Stomach smooth muscle (tissue), 2 donors: ENCODE results near the gene ZFYVE9.

Experiments used
- H3K27ac ChIP-seq: one replicate; pipeline ENCODE4 v1.7.0; 2013; ENCODE audit warnings: mild to moderate bottlenecking, low read length, inconsistent platforms
- H3K27me3 ChIP-seq, 2 donors: one replicate each; pipeline ENCODE4 v1.7.0; 2013; ENCODE audit warnings: low read length in 2 of 2; ENCODE audit not compliant: insufficient read depth in 2 of 2, control insufficient read depth in 1 of 2
- H3K36me3 ChIP-seq, 2 donors: one replicate each; pipeline ENCODE4 v1.7.0; 2013; ENCODE audit warnings: low read length in 2 of 2; ENCODE audit not compliant: control insufficient read depth in 2 of 2, insufficient read depth in 2 of 2
- H3K4me1 ChIP-seq: one replicate; pipeline ENCODE4 v1.7.0; 2013; ENCODE audit warnings: low read length; ENCODE audit not compliant: control insufficient read depth, insufficient read depth
- H3K4me3 ChIP-seq, 2 donors: one replicate each; pipeline ENCODE4 v1.7.0; 2013; ENCODE audit warnings: low read length in 2 of 2
- H3K9ac ChIP-seq, 2 donors: one replicate each; pipeline ENCODE4 v1.7.0; 2013; ENCODE audit warnings: low read length in 2 of 2, mild to moderate bottlenecking in 1 of 2
- H3K9me3 ChIP-seq, 2 donors: one replicate each; pipeline ENCODE4 v1.7.0; 2013; ENCODE audit warnings: low read length in 2 of 2; ENCODE audit not compliant: control insufficient read depth in 2 of 2
- donor health status: healthy.
- donor health status: Pancreatic carcinoma.

Gene ZFYVE9

DNA sequence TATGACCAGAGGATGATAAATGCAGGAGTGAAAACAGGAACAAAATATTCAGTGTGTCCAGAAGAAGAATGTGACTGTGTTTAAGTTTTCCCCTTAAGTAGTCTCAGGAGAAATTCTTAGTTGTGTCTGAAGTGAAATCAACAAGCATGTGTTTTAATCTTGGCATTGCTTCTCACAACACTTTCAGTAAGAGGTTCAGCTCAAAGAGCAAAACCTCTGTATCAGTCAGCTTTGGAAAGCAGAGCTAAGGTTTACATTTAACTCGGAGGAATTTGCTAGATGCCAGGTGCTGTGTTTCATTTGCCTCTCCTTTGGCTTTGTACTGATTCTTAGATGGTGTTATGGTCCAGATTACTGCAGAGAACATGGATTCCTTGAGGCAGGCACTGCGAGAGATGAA lies 195.6 kb downstream of the ZFYVE9 start:
- Histone ChIP-seq H3K4me3 (no peak overlapping the region), H3K36me3 (peaks cover 4 to 8% of the 10 kb centered on the region in 2 donors), H3K27ac (no peak overlapping the region), H3K9ac (no peak overlapping the region), H3K4me1 (no peaks in the 10 kb centered on the region), H3K27me3 (no peaks in the 10 kb centered on the region), H3K9me3 (no peaks in the 10 kb centered on the region)

DNA sequence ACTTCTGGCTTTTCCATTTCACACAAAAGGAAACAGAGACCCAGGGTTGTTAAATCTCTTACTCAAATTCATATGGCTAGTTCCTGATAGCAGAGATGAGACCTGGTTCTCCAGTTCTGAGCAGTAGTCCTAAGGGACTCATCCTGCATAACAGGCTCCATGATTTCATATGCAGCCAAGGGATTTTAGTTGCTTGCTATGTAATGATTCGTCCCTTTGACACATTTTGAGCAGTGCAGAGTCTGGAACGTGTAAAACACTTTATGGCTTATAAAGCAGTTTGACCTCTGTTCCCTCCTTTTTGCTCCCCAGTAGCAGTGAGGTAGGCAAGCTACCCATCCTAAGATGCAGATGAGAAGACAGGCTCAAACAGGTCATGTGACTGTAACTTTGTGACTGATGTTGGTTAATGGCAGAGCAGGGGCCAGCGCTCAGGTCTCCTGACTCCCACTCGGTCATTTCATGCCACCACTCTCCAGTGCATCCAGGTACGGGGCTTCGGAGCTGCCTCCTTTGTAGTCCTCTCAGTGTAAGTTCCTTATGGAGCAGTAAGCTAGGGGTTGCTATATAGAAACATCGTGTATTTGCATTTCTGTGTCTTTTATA lies 199.9 kb downstream of the ZFYVE9 start:
- H3K4me3 ChIP-seq = no peak overlapping the region
- peaks cover 6 to 17% of the 10 kb centered on the region in 2 donors for H3K36me3 ChIP-seq
- H3K27me3 ChIP-seq = no peaks in the 10 kb centered on the region
- H3K4me1 ChIP-seq = no peaks in the 10 kb centered on the region
- H3K9me3 ChIP-seq = no peaks in the 10 kb centered on the region
- H3K9ac ChIP-seq = no peak overlapping the region
- no peak overlapping the region for H3K27ac ChIP-seq

DNA sequence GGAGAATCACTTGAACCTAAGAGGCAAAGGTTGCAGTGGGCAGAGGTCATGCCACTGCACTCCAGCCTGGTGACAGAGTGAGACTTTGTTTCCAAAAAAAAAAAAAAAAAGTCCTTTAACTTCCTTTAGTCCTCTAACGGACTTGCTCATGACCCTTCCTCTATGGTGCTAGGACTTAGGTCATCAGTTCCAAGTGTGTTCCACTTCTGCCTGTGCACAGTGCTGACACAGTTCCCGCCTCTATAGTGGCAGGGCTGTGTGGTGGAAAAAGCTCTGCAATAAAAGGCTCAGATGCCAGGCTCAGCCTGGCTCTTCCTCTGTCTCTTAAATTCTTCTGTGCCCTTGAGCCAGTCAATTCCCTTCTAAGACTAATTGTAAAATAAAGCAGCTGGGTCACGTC lies 202.1 kb downstream of the ZFYVE9 start:
- Histone ChIP-seq H3K36me3 (peaks cover 9 to 15% of the 10 kb centered on the region in 2 donors), H3K4me1 (no peaks in the 10 kb centered on the region), H3K27ac (no peak overlapping the region), H3K9ac (no peak overlapping the region), H3K4me3 (no peak overlapping the region), H3K9me3 (no peaks in the 10 kb centered on the region), H3K27me3 (no peaks in the 10 kb centered on the region)

GRCh38 chr1:52345252-52345651 lies 203.4 kb downstream of the ZFYVE9 start:
- no peak overlapping the region for H3K4me3 ChIP-seq
- no peak overlapping the region for H3K9ac ChIP-seq
- H3K4me1 ChIP-seq = no peaks in the 10 kb centered on the region
- H3K27me3 ChIP-seq = no peaks in the 10 kb centered on the region
- H3K27ac ChIP-seq = no peak overlapping the region
- H3K9me3 ChIP-seq = no peaks in the 10 kb centered on the region
- H3K36me3 ChIP-seq = peaks cover 9 to 15% of the 10 kb centered on the region in 2 donors

DNA sequence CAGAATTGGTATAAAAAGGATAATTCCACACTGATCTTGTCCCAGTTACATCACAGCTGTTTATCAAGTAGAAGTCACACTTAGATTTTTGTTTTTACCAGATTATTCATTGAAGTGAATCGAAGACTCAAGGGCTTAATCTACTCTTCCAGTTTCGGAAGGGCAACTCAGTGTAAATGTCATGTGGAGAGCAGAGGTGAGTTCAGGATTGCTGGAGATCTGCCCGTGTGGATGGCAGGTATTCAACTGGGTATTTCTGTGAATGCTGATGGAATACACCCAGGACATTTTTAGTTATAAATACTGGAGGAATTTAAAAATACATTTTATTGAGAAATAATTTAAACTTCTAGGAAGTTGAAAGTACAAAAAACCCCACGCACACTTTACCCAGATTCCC lies 204.8 kb downstream of the ZFYVE9 start:
- Histone ChIP-seq H3K9me3 (no peaks in the 10 kb centered on the region), H3K36me3 (peaks cover 9 to 16% of the 10 kb centered on the region in 2 donors), H3K4me1 (peaks cover 3% of the 10 kb centered on the region), H3K27me3 (no peaks in the 10 kb centered on the region), H3K4me3 (no peak overlapping the region), H3K9ac (no peak overlapping the region), H3K27ac (no peak overlapping the region)

GRCh38 chr1:52348704-52349300 lies 206.9 kb downstream of the ZFYVE9 start:
- Histone ChIP-seq H3K9ac (no peak overlapping the region), H3K4me1 (peaks cover 3% of the 10 kb centered on the region), H3K9me3 (no peaks in the 10 kb centered on the region), H3K27me3 (no peaks in the 10 kb centered on the region), H3K4me3 (no peak overlapping the region), H3K36me3 (peaks cover 17 to 26% of the 10 kb centered on the region in 2 donors), H3K27ac (no peak overlapping the region)

DNA sequence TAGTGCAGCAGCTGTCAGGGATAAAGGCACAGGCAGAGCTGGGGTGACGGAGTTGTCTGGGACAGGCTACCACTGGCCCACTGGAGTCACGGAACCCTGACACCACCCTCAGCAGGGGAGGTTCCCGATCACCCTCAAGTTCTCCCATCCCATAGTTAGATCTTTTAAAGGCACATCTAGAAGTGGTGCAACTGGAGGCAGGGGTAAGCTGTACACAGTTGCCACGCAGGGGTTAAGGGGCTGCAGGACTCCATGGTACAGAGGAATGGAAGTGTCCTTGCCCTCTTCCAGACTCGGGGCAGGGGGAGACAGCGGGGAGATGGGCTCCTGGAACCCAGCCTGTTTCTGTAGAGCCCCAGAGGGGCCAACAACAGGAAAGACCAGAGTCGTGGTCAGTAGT lies 210.8 kb downstream of the ZFYVE9 start:
- Histone ChIP-seq H3K4me3 (no peak overlapping the region), H3K36me3 (peaks cover 49 to 52% of the 10 kb centered on the region in 2 donors), H3K27me3 (no peaks in the 10 kb centered on the region), H3K9ac (no peak overlapping the region), H3K9me3 (no peaks in the 10 kb centered on the region), H3K27ac (no peak overlapping the region), H3K4me1 (peaks cover 3% of the 10 kb centered on the region)

DNA sequence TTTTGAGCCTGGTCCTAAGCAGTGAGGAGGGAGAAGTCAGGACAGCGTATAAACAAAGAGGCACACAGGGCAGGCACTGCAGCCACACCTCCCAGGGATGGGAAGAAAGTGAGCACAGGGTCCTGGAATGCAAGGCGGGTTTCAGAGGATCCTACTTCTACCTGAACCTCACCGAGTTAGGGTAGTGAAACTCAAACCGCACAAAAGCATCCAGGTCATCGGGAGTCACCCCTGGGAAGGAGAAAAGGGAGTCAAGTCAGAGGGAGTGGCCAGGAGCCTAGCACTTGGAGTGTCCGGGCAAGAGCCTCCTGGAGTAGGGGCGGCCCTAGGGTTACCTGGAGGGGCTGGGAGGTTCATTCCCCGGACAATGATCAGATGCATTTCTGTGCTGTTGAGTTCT lies 213.5 kb downstream of the ZFYVE9 start:
- Histone ChIP-seq H3K36me3 (peaks cover 71 to 74% of the 10 kb centered on the region in 2 donors), H3K27ac (no peak overlapping the region)

GRCh38 chr1:52355847-52356505 lies 214.1 kb downstream of the ZFYVE9 start:
- Histone ChIP-seq H3K9me3 (no peaks in the 10 kb centered on the region), H3K27me3 (no peaks in the 10 kb centered on the region), H3K4me3 (no peak overlapping the region), H3K27ac (no peak overlapping the region), H3K4me1 (peaks cover 3% of the 10 kb centered on the region), H3K36me3 (peaks cover 75 to 79% of the 10 kb centered on the region in 2 donors), H3K9ac (no peak overlapping the region)

More for the DNA sequence above, 213.5 kb downstream of the ZFYVE9 start:
- Histone ChIP-seq H3K9ac (no peak overlapping the region), H3K4me1 (peaks cover 3% of the 10 kb centered on the region), H3K27me3 (no peaks in the 10 kb centered on the region), H3K9me3 (no peaks in the 10 kb centered on the region), H3K4me3 (no peak overlapping the region)

- no peak overlapping the region for H3K27ac ChIP-seq
- H3K9me3 ChIP-seq = no peaks in the 10 kb centered on the region
- H3K36me3 ChIP-seq = peaks cover 83 to 87% of the 10 kb centered on the region in 2 donors
- H3K9ac ChIP-seq = no peak overlapping the region
- no peaks in the 10 kb centered on the region for H3K4me1 ChIP-seq
- H3K4me3 ChIP-seq = no peak overlapping the region
- no peaks in the 10 kb centered on the region for H3K27me3 ChIP-seq
Measured at GRCh38 chr1:52356818-52357355, 215.0 kb downstream of the ZFYVE9 start.
